Smooth muscle cell (in vitro differentiated cells): ENCODE results near the gene APMAP. TPM values are rescaled to one million over a fixed set of nuclear protein-coding genes. Genes with fewer than 3 reads are reported as not detected.

Experiments
- DNase-seq: peaks from one replicate; lab custom pipeline; 2025; ENCODE audit not compliant: unreplicated experiment; lab: John Stamatoyannopoulos, UW
- H2AFZ ChIP-seq: fragments of 200-600 bp; sonication (generic); 2 replicates; pipeline ENCODE4 v1.6.0; 2016; ENCODE audit warnings: antibody characterized with exemption, low read depth, mild to moderate bottlenecking
- H3F3A ChIP-seq: fragments of 200-600 bp; sonication (generic); 2 replicates; pipeline ENCODE4 v1.6.0; 2017; ENCODE audit warnings: antibody characterized with exemption, low read depth
- H3K27ac ChIP-seq: fragments of 200-600 bp; sonication (generic); 2 replicates; pipeline ENCODE4 v1.5.1; 2016; ENCODE audit warnings: low read depth, mild to moderate bottlenecking
- H3K27me3 ChIP-seq: fragments of 200-600 bp; sonication (generic); 2 replicates; pipeline ENCODE4 v1.6.1; 2016; ENCODE audit warnings: low read depth, mild to moderate bottlenecking
- H3K36me3 ChIP-seq: fragments of 200-600 bp; sonication (generic); 2 replicates; pipeline ENCODE4 v1.5.1; 2016; ENCODE audit warnings: low read depth
- H3K4me1 ChIP-seq: fragments of 200-600 bp; sonication (generic); 2 replicates; pipeline ENCODE4 v1.5.1; 2016; ENCODE audit warnings: low read depth
- H3K4me2 ChIP-seq: fragments of 200-600 bp; sonication (generic); 2 replicates; pipeline ENCODE4 v1.6.0; 2016; ENCODE audit warnings: mild to moderate bottlenecking
- H3K4me3 ChIP-seq: fragments of 200-600 bp; sonication (generic); 2 replicates; pipeline ENCODE4 v1.5.1; 2016; ENCODE audit warnings: mild to moderate bottlenecking
- H3K79me2 ChIP-seq: fragments of 200-600 bp; sonication (generic); 2 replicates; pipeline ENCODE4 v1.6.0; 2016; ENCODE audit warnings: low read depth, mild to moderate bottlenecking
- H3K9ac ChIP-seq: fragments of 200-600 bp; sonication (generic); 2 replicates; pipeline ENCODE4 v1.6.0; 2016; ENCODE audit warnings: low read depth
- H3K9me3 ChIP-seq: fragments of 200-600 bp; sonication (generic); replicated peaks from 2 replicates; pipeline ENCODE4 v1.5.1; 2016; ENCODE audit warnings: low read depth
- H4K20me1 ChIP-seq: fragments of 200-600 bp; sonication (generic); 2 replicates; pipeline ENCODE4 v1.6.0; 2016; ENCODE audit warnings: low read depth
- CTCF ChIP-seq: fragments of 200-600 bp; sonication (generic); IDR thresholded peaks from 2 replicates; pipeline ENCODE4 v1.5.1; 2017; ENCODE audit warnings: borderline replicate concordance, mild to moderate bottlenecking, antibody characterized with exemption; ENCODE audit not compliant: insufficient read depth, poor library complexity, severe bottlenecking
- WGBS: methylation state at CpG from one replicate; pipeline ENCODE4 v1.1.7; 2016; ENCODE audit warnings: low lambda C conversion rate; 5-methylcytosine and 5-hydroxymethylcytosine counted together
- polyA plus RNA-seq: library from polyadenylated mRNA; unstranded; fragments of >200 nt; fragmentation: Nextera tagmentation; extraction: Ambion mirVana; gene quantifications from 2 replicates; pipeline ENCODE4 v1.2.1, GENCODE V29; 2016
- total RNA-seq: library from RNA; depleted of rRNA; stranded (reverse); fragments of >200 nt; gene quantifications from 2 replicates; pipeline ENCODE4 v1.2.3, GENCODE V29; 2014

Gene APMAP
- total and polyA plus RNA-seq, 2 experiments from 2014 or later, result 54.4 to 86.9 TPM

- H3K27ac ChIP-seq, result no peak overlapping the region
- no peaks in the 10 kb centered on the region for H3K79me2 ChIP-seq
- no peaks in the 10 kb centered on the region for H3K4me1 ChIP-seq
- no peak for TF ChIP-seq CTCF
- no peak for DNase-seq
- no peaks in the 10 kb centered on the region for H3F3A ChIP-seq
- H3K4me2 ChIP-seq, result no peak overlapping the region
- H4K20me1 ChIP-seq, result no peaks in the 10 kb centered on the region
- no peak overlapping the region for H2AFZ ChIP-seq
- no peaks in the 10 kb centered on the region for H3K27me3 ChIP-seq
- no peaks in the 10 kb centered on the region for H3K36me3 ChIP-seq
- 81% methylated on average over 9 of the region's 9 CpGs for WGBS
- H3K4me3 ChIP-seq, result no peak overlapping the region
- H3K9me3 ChIP-seq, result no peaks in the 10 kb centered on the region
- no peak overlapping the region for H3K9ac ChIP-seq
These were observed 47.3 kb upstream of the APMAP start for GRCh38 chr20:25039697-25040437.

GRCh38 chr20:25038591-25039015, 46.1 kb upstream of the APMAP start:
- DNase-seq, result no peak
- H3K4me1 ChIP-seq, result no peaks in the 10 kb centered on the region
- no peaks in the 10 kb centered on the region for H3K79me2 ChIP-seq
- H3K4me2 ChIP-seq, result no peak overlapping the region
- no peak overlapping the region for H2AFZ ChIP-seq
- no peaks in the 10 kb centered on the region for H3K36me3 ChIP-seq
- WGBS, result 88% methylated on average over 6 of the region's 6 CpGs
- no peak overlapping the region for H3K4me3 ChIP-seq
- no peaks in the 10 kb centered on the region for H3K9me3 ChIP-seq
- H3F3A ChIP-seq, result no peaks in the 10 kb centered on the region
- H3K27ac ChIP-seq, result no peak overlapping the region
- H3K27me3 ChIP-seq, result no peaks in the 10 kb centered on the region
- no peak for TF ChIP-seq CTCF
- no peak overlapping the region for H3K9ac ChIP-seq
- no peaks in the 10 kb centered on the region for H4K20me1 ChIP-seq

GRCh38 chr20:25038103-25038410, 45.5 kb upstream of the APMAP start:
- no peaks in the 10 kb centered on the region for H3K36me3 ChIP-seq
- no peaks in the 10 kb centered on the region for H3K79me2 ChIP-seq
- no peaks in the 10 kb centered on the region for H3K4me1 ChIP-seq
- WGBS, result 88% methylated on average over 3 of the region's 3 CpGs
- H3K27me3 ChIP-seq, result no peaks in the 10 kb centered on the region
- no peaks in the 10 kb centered on the region for H3F3A ChIP-seq
- no peaks in the 10 kb centered on the region for H4K20me1 ChIP-seq
- no peaks in the 10 kb centered on the region for H3K9me3 ChIP-seq
- no peak overlapping the region for H3K9ac ChIP-seq
- DNase-seq, result no peak
- no peak overlapping the region for H3K4me2 ChIP-seq
- H2AFZ ChIP-seq, result no peak overlapping the region
- no peak overlapping the region for H3K27ac ChIP-seq
- no peak overlapping the region for H3K4me3 ChIP-seq
- TF ChIP-seq CTCF, result no peak
